Endothelial cell of umbilical vein (primary cell): ENCODE measurements around the gene THAP4. TPM values are rescaled to one million over a fixed set of nuclear protein-coding genes. Genes with fewer than 3 reads are reported as not detected.
A peak's percentile ranks its signal among the peaks of the same experiment; 100 is the strongest.

Experiments used
- BruUV-seq: library from RNA; stranded (reverse); fragments of 400-500 nt; replicated peaks from 2 replicates; lab custom pipeline; 2021; lab: Mats Ljungman, UMichigan
- CTCF ChIA-PET: fragments of 300-600, 350-600 bp; sonication (Branson Sonifier 250); formaldehyde crosslinking; loops from one replicate; lab custom pipeline; 2021; ENCODE audit warnings: antibody characterized with exemption, inconsistent platforms; lab: Charles Lee
- POLR2A ChIA-PET: fragments of 300-600, 350-600 bp; sonication (Branson Sonifier 250); formaldehyde crosslinking; loops from one replicate; lab custom pipeline; 2021; ENCODE audit warnings: antibody characterized with exemption, inconsistent platforms; lab: Charles Lee
- DNase-seq: peaks from one replicate; pipeline ENCODE4 v3.0.0-alpha.2; 2011; ENCODE audit warnings: low read depth, low spot score
- FAIRE-seq: peaks from 2 replicates; lab custom pipeline; 2011; peaks lifted over from hg19 to GRCh38; lab: Jason Lieb, UNC
- H2AFZ ChIP-seq: 2 replicates; pipeline ENCODE4 v1.6.0; 2012; ENCODE audit warnings: low read depth, low read length, control low read depth, inconsistent platforms
- H3K27ac ChIP-seq: 2 replicates; pipeline ENCODE4 v1.5.1; 2011; ENCODE audit warnings: low read depth, mild to moderate bottlenecking, control low read depth, low read length, moderate library complexity; ENCODE audit not compliant: insufficient read depth
- H3K27me3 ChIP-seq, 2 experiments: 2 replicates each; pipeline versions ENCODE4 v1.6.0 to v1.6.1; 2011; ENCODE audit warnings: low read length in 2 of 2, mixed read lengths in 1 of 2; ENCODE audit not compliant: control insufficient read depth in 2 of 2, insufficient read depth in 2 of 2
- H3K36me3 ChIP-seq, 2 experiments: 2 replicates in 1 of 2; 3 replicates in 1 of 2; pipeline ENCODE4 v1.5.1; 2011; ENCODE audit warnings: low read length in 2 of 2, mild to moderate bottlenecking in 1 of 2, moderate library complexity in 1 of 2; ENCODE audit not compliant: control insufficient read depth in 2 of 2, insufficient read depth in 2 of 2; ENCODE audit errors: extremely low read depth in 1 of 2
- H3K4me1 ChIP-seq: 3 replicates; pipeline ENCODE4 v1.5.1; 2011; ENCODE audit warnings: mild to moderate bottlenecking, low read length; ENCODE audit not compliant: control insufficient read depth, insufficient read depth; ENCODE audit errors: extremely low read depth
- H3K4me2 ChIP-seq: 2 replicates; pipeline ENCODE4 v1.6.1; 2011; ENCODE audit warnings: low read length, control low read depth, mixed read lengths; ENCODE audit not compliant: insufficient read depth
- H3K4me3 ChIP-seq, 3 experiments: fragments of 200-600 bp in 1 of 3; sonication (generic), shearing (Covaris generic) in 1 of 3; replicated peaks in 1 of 3; 2 replicates each; pipeline ENCODE4 v1.5.1; 2011 to 2016; ENCODE audit warnings: control low read depth in 3 of 3, low read length in 3 of 3, mild to moderate bottlenecking in 2 of 3, inconsistent platforms in 1 of 3, low read depth in 1 of 3, moderate library complexity in 1 of 3; ENCODE audit not compliant: insufficient read depth in 1 of 3
- H3K79me2 ChIP-seq: 2 replicates; pipeline ENCODE4 v1.6.0; 2012; ENCODE audit warnings: low read length, inconsistent platforms; ENCODE audit not compliant: control insufficient read depth, insufficient read depth
- H3K9ac ChIP-seq: replicated peaks from 2 replicates; pipeline ENCODE3; 2011; ENCODE audit warnings: low read length, control low read depth; ENCODE audit not compliant: insufficient read depth; ENCODE audit errors: extremely low read depth
- H3K9me1 ChIP-seq: replicated peaks from 3 replicates; pipeline ENCODE4 v1.6.0; 2011; ENCODE audit warnings: mild to moderate bottlenecking, low read length; ENCODE audit not compliant: control insufficient read depth, insufficient read depth; ENCODE audit errors: extremely low read depth
- H3K9me3 ChIP-seq: replicated peaks from 2 replicates; pipeline ENCODE4 v1.5.1; 2012; ENCODE audit warnings: low read length, inconsistent platforms; ENCODE audit not compliant: control insufficient read depth, insufficient read depth
- H4K20me1 ChIP-seq: replicated peaks from 2 replicates; pipeline ENCODE3; 2011; ENCODE audit warnings: mild to moderate bottlenecking, low read length; ENCODE audit not compliant: control insufficient read depth, insufficient read depth; ENCODE audit errors: extremely low read depth
- EZH2 ChIP-seq: IDR thresholded peaks from 2 replicates; pipeline ENCODE4 v1.6.1; 2012; ENCODE audit warnings: borderline replicate concordance, low read depth, mild to moderate bottlenecking, moderate library complexity, low read length, inconsistent platforms; ENCODE audit not compliant: severe bottlenecking
- FOS ChIP-seq: IDR thresholded peaks from 2 replicates; pipeline ENCODE4 v1.6.1; 2011; ENCODE audit warnings: mild to moderate bottlenecking, low read length, moderate library complexity, borderline replicate concordance; ENCODE audit not compliant: insufficient read depth
- JUN ChIP-seq: IDR thresholded peaks from 2 replicates; pipeline ENCODE4 v1.6.1; 2011; ENCODE audit warnings: borderline replicate concordance, low read depth; ENCODE audit not compliant: insufficient read length, insufficient read depth
- dilution Hi-C: fragments of 300-500 bp; cut with MboI; formaldehyde crosslinking; loops from one replicate; pipeline ENCODE4 v1.15.0; 2019; ENCODE audit warnings: low sequenced_read_pairs; ENCODE audit not compliant: extremely low pct_ligation_motif_present
- intact Hi-C: fragments of 100-400 bp; cut with micrococcal nuclease; formaldehyde crosslinking; loops from one replicate; pipeline ENCODE4 v1.10.0; 2022
- polyA plus RNA-seq, 4 experiments: library from polyadenylated mRNA; depleted of rRNA in 3 of 4; stranded (reverse) in 3 of 4; unstranded in 1 of 4; fragments of >200 nt; gene quantifications; 2 replicates each; pipeline versions ENCODE4 v1.2.1 to v1.2.3, GENCODE V29; 2011 to 2012; ENCODE audit warnings: missing spikeins in 1 of 4
- total RNA-seq: library from RNA; stranded (reverse); gene quantifications from 2 replicates; pipeline ENCODE4 v1.2.3, GENCODE V29; 2021
- TF ChIP-seq, protein P1 (sequence below): IDR thresholded peaks from 2 replicates; pipeline ENCODE4 v1.6.1; 2011; ENCODE audit not compliant: insufficient read depth, insufficient read length

The THAP4 gene
- total and polyA plus RNA-seq, 2 donors (not counting 3 experiments of a cell fraction or from before 2014, with no cell fraction given), result 45.4 to 47.4 TPM

DNA sequence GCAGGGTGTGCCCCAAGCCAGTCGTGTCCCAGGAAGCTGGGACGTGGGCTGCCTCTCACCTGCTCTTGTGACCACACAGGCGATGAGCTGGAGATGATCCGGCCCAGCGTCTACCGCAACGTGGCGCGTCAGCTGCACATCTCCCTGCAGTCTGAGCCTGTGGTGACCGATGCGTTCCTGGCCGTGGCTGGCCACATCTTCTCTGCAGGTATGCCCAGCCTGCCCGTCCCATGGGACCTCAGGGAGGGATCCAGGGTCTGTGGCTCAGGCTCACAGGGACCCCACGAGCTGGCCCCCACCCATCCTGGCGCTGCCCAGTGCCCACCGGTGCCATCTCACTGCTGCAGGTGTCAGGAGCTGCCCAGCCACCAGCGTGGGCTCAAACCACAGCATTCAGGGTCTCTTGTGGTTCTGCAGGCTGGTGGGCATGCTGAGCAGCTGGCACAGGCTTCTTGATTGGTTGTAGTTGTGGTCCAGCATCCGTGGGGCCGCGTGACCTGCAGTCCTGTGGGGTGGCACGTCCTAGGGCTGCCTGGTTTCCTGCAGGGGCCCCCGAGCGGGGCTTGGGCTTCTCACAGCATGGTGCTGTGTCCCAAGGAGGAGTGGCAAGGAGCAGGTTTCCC is 74.6 kb downstream of the THAP4 start:
- peaks cover 47% of the 10 kb centered on the region for H3K79me2 ChIP-seq
- ChIA-PET CTCF (interaction anchor here (0.9 kb wide), 1 partner anchor 15 kb away, joined by 4 read pairs; no protein-coding TSS in a partner anchor), POLR2A (no interaction called here)
- FAIRE-seq (no peak), DNase-seq (no peak)
- no peak overlapping the region for H3K4me2 ChIP-seq
- H3K36me3 ChIP-seq, result peaks cover 5 to 23% of the 10 kb centered on the region in 2 experiments
- H3K27ac ChIP-seq, result no peak overlapping the region
- TF ChIP-seq, protein P1, sequence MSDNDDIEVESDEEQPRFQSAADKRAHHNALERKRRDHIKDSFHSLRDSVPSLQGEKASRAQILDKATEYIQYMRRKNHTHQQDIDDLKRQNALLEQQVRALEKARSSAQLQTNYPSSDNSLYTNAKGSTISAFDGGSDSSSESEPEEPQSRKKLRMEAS, result no peak
- no peak for TF ChIP-seq JUN
- H4K20me1 ChIP-seq, result no peaks in the 10 kb centered on the region
- intact Hi-C loops (no loop called here), dilution Hi-C loops (no loop called here)
- H3K9me1 ChIP-seq, result no peaks in the 10 kb centered on the region
- no peaks in the 10 kb centered on the region for H3K9me3 ChIP-seq
- no peak overlapping the region for H2AFZ ChIP-seq
- H3K4me1 ChIP-seq, result peaks cover 29% of the 10 kb centered on the region
- H3K4me3 ChIP-seq, result no peak overlapping the region
- H3K9ac ChIP-seq, result no peak overlapping the region
- no peaks in the 10 kb centered on the region for H3K27me3 ChIP-seq
- BruUV-seq, result no TSS peak

DNA sequence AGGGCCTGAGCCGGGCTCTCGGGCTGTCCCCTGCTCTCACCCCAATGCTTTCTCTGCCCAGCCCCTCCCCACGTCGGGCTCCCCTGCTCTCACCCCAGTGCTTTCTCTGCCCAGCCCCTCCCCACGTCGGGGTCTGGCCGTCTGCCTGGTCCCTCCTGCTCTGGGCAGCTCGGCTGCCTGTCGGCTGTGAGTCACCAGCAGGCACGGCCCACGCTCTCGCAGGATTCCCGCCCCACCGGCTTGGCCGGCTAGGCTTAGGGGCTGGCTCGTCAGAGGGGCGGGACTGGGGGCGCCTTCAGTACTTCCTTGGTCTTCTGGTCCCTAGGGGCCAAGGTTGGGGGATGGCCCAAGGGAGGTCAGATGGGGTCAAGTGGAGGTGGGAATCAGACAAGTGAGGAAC is 75.1 kb downstream of the THAP4 start:
- H3K9me3 ChIP-seq, result no peaks in the 10 kb centered on the region
- H3K27me3 ChIP-seq, result no peaks in the 10 kb centered on the region
- intact Hi-C loops (no loop called here), dilution Hi-C loops (no loop called here)
- POLR2A ChIA-PET, result no interaction called here
- no peak overlapping the region for H2AFZ ChIP-seq
- CTCF ChIA-PET, result interaction anchor here (0.9 kb wide), 1 partner anchor 14 kb away, joined by 4 read pairs; no protein-coding TSS in a partner anchor
- FAIRE-seq (peak; percentile 62), DNase-seq (peak; percentile 67)
- no peaks in the 10 kb centered on the region for H4K20me1 ChIP-seq
- H3K27ac ChIP-seq, result no peak overlapping the region
- H3K9me1 ChIP-seq, result no peaks in the 10 kb centered on the region
- H3K79me2 ChIP-seq, result peaks cover 47% of the 10 kb centered on the region
- TF ChIP-seq FOS (peak; percentile 57), EZH2 (no peak)
- no peak overlapping the region for H3K4me2 ChIP-seq
- H3K9ac ChIP-seq, result no peak overlapping the region
- peaks cover 29% of the 10 kb centered on the region for H3K4me1 ChIP-seq
- no TSS peak for BruUV-seq
- no peak overlapping the region for H3K4me3 ChIP-seq
- peaks cover 5 to 21% of the 10 kb centered on the region in 2 experiments for H3K36me3 ChIP-seq
